COLO668 (cell line): ENCODE results near the gene TNFSF9.
"Not testable (repeated sequence)": the region's sequence is repeated elsewhere in the genome, so short reads cannot be mapped to it uniquely, and the experiment has no call there.

Experiments used
- DNase-seq: peaks from one replicate; lab custom pipeline; 2025; ENCODE audit not compliant: unreplicated experiment; lab: John Stamatoyannopoulos, UW

TNFSF9 gene

GRCh38 chr19:6532244-6532999, 1.6 kb downstream of the TNFSF9 start:
- DNase-seq, result peak; percentile 12

GRCh38 chr19:6533000-6533328, 2.1 kb downstream of the TNFSF9 start:
- no peak for DNase-seq

- DNase-seq, result no peak
These were observed 3.1 kb downstream of the TNFSF9 start for GRCh38 chr19:6533746-6534418.

- DNase-seq, result no peak
These were observed 3.7 kb downstream of the TNFSF9 start for GRCh38 chr19:6534451-6535093.

GRCh38 chr19:6535558-6536137, 4.8 kb downstream of the TNFSF9 start:
- no peak for DNase-seq

GRCh38 chr19:6539514-6539913, 8.7 kb downstream of the TNFSF9 start:
- DNase-seq, result no peak

GRCh38 chr19:6540918-6541689, 10.3 kb downstream of the TNFSF9 start:
- DNase-seq, result no peak

GRCh38 chr19:6543866-6544347, 13.1 kb downstream of the TNFSF9 start:
- no peak for DNase-seq

- not testable (repeated sequence) for DNase-seq
These were observed 19.9 kb downstream of the TNFSF9 start for GRCh38 chr19:6550679-6551078.

GRCh38 chr19:6551091-6551490, 20.3 kb downstream of the TNFSF9 start:
- no peak for DNase-seq

GRCh38 chr19:6551607-6552450, 21.0 kb downstream of the TNFSF9 start:
- DNase-seq, result no peak

GRCh38 chr19:6556043-6556449, 25.2 kb downstream of the TNFSF9 start:
- no peak for DNase-seq

- DNase-seq, result no peak
These were observed 25.8 kb downstream of the TNFSF9 start for GRCh38 chr19:6556480-6557195.

- DNase-seq, result not testable (repeated sequence)
These were observed 31.6 kb downstream of the TNFSF9 start for GRCh38 chr19:6562437-6562836.

GRCh38 chr19:6564393-6564792, 33.6 kb downstream of the TNFSF9 start:
- no peak for DNase-seq

GRCh38 chr19:6566727-6567126, 35.9 kb downstream of the TNFSF9 start:
- not testable (repeated sequence) for DNase-seq

GRCh38 chr19:6568010-6568526, 37.2 kb downstream of the TNFSF9 start:
- DNase-seq, result no peak

- DNase-seq, result no peak
These were observed 38.0 kb downstream of the TNFSF9 start for GRCh38 chr19:6568816-6569215.

GRCh38 chr19:6570764-6571163, 39.9 kb downstream of the TNFSF9 start:
- DNase-seq, result no peak
